NCI-H446 (cell line): ENCODE data around the gene ZMIZ1.

Experiments used
- DNase-seq, 2 experiments: peaks; one replicate each; lab custom pipeline; 2025; lab: John Stamatoyannopoulos, UW

Gene ZMIZ1

DNA sequence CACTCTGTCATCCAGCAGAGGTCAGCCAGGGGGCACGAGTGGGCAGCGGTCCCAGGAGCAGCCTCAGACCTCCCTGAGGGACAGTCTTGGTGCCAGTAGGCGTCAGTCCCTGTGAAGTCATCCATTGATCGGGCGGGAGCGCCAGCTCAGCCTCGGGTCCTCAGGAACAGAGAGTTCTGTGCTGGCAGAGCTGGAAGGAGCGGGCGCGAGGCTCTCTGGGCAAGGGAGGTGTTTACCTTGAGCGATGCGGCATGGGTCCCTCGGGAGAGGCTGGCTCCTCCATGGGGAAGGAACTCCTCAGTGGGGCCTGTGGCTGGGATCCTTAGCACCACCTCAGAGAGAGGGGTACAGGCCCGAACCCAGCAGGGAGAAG, 177.4 kb downstream of the ZMIZ1 start:
- DNase-seq: peak in 1 of 2 experiments; percentile 44

- DNase-seq: no peak
Observed at GRCh38 chr10:79246606-79247275, 178.0 kb downstream of the ZMIZ1 start.

GRCh38 chr10:79247373-79248137, 178.8 kb downstream of the ZMIZ1 start:
- no peak for DNase-seq

DNA sequence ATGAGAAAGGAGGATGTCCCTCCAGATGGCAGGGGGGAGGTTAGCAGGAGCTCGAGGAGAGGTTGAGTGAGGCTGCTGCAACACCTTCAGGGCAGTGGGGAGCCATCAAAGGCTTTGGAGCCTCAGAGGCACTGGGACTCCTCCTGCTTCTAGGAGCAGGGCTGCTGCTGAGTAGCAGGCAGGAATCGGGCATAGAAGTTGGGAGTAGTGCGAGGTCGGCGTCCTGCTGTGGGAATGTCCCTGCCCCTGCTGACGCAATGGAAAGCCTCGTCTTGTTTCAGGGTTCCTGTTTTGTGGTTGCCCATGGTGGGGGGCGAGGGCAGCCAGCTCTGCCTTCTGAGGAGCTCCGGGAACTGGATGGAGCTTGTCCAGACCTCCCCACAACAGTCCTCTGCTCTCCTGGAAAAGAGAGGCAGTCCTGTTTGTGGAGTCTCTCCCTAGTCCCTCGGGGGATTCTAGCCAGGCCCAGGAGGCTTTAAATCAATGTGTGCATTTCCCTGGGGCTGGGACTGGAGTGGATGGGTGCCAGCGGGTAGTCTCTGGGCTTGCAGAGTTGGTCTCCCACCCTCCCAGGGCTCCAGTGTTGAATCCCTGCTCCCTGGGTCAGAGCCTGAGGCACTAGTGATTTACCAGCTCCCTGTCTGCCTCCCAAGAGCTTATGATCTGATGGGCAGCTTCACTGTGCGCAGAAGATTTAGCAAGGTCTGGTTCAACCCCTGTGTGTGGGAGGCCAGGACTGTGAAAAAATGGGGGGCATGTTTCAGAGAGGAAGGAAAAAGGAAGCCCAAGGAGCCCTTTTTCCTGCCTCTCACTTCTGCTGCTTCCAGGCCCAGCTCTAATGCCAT, 179.8 kb downstream of the ZMIZ1 start:
- no peak for DNase-seq

GRCh38 chr10:79249186-79250121, 180.7 kb downstream of the ZMIZ1 start:
- no peak for DNase-seq

DNA sequence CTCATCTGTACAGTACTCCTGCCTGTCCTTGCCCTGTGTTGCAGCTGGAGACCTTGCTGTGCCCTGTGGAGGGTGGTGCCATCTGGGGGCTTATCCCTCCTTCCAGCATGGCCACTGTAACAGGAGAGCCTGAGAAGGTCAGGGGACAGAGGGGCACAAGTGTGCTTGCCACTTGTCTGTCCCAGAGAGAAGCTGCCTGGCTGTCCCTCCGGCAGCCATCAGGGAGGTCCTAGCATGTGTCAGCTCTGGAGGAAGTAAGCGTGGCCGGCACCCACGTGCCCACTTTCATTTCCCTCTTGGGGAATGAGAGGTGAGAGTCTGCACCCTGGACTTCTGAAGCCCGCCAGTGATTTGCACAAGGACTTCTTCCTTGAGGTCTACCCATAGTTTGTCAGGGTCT, 181.5 kb downstream of the ZMIZ1 start:
- no peak for DNase-seq

DNA sequence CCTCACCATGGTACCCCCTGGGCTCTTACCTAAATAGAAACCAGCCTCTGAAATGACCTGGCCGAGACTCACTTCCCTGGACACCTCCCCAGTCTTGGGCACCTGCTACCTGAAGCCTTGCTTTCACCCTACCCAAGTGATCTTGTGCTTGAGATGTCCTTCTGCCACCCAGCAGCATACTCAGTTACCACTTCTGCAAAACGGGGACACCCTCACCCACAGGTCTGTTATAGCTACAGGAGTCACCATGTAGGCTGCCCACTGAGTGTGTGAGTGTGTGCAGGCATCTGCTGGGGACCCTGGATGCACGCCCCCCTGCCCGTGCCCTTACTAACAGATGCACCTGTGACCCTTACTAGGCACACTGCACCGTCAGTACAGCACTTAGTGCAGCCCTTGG, 183.7 kb downstream of the ZMIZ1 start:
- DNase-seq: no peak

DNA sequence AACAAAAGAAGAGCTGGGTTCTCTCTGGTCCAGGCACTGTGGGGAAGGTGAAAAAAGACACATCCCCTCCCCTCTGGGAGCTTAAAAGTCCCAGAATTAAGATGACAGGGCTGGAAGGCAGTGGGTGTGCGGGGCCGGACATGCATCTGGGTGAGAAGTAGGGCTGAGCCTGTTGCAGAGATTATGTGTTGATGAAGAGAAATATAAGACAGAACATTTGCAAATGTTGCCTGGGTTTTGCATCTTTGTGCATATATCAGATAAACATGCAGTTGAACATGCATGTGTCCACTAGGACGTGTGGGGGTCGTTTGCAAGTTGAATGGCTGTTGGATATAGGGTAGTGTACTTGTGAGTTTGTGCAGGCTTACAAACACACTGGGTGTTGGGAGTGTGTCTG, 184.2 kb downstream of the ZMIZ1 start:
- no peak for DNase-seq

DNA sequence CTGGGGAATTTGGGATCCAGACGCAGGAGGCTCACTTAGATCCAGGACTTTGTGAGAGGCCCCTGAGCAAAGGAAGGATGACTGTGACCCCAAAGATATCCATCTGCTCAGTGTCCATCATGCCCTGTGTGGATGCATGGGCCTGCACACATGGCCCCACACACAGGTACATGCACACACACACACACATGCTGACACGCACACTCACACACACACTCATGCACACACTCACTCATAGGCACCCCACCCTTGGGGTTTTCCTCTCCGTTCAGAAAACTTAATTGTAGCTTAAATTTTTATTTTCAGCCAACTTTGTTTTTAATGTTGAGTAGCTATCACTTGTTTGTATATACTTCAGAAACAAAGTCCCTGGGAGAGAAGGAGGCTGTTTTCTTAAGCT, 184.9 kb downstream of the ZMIZ1 start:
- DNase-seq: no peak

GRCh38 chr10:79254333-79255006, 185.7 kb downstream of the ZMIZ1 start:
- DNase-seq: peak in 1 of 2 experiments; percentile 31

- no peak for DNase-seq
Observed at GRCh38 chr10:79255007-79255507, 186.3 kb downstream of the ZMIZ1 start.

GRCh38 chr10:79256264-79256806, 187.6 kb downstream of the ZMIZ1 start:
- no peak for DNase-seq

- no peak for DNase-seq
Observed at GRCh38 chr10:79258894-79259293, 190.1 kb downstream of the ZMIZ1 start.

GRCh38 chr10:79259834-79260233, 191.1 kb downstream of the ZMIZ1 start:
- no peak for DNase-seq

DNA sequence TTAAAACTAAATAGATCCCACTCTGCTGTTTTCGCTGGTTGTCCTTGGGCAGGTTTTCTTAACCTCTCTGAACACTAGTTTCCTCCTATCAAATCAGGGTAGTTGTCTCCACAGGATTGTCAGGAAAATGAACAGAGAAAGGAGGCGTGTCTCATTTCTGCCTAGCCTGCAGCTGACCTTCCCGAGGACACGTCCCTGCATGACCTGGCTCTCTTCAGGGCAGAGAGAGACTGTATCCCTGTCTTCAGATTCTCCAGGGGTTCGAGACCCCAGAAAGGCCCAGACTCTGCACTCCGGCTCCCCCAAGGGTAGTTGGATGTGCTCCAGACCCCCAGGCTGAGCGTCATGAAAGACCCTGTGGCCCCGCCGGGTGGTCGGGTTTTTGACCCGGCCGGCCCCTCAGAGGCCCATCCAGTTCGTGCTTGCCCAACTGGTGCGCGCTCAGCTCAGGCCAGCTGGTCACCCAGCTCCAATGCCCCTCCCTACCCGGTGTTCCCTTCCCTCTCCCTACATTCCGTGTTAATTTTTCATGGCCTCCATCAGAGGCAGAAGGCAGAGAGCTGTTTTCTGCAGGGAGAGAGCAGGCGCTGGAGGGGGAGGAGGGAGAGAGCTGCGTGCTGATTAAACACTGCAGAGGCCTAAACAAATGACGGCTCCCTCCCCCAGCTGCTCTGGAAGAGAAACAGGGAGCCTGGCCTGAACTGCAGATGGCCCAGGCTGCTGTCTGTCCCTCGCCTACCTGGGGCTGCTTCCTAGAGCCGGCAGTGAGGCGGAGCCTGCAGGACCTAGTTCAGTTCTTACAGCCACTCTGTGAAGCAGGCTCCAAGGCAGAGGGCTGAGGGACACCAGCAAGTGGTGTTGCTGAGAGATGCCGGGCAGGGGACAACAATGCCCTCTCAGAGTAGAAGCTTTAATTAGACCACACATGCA, 192.3 kb downstream of the ZMIZ1 start:
- DNase-seq: peak in 1 of 2 experiments; percentile 19

DNA sequence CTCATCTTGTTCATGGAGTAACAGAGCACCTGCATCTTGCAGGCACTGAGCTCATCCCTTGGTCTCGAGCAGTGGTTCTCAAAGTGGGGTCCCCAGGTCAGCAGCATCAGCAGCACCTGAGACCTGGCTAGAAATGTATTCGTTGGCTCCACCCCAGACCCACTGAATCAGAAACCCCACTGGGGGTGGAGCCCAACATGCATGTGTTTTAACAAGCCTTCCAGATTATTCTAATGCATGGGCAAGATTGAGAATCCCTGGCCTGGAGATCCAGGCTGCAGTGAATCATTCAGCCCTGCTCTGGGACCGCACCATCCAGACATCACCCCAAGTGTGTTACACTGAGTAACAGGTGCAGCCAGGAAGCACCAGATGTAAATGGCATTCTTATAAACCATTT, 193.4 kb downstream of the ZMIZ1 start:
- no peak for DNase-seq

GRCh38 chr10:79262959-79263746, 194.4 kb downstream of the ZMIZ1 start:
- DNase-seq: no peak

GRCh38 chr10:79263939-79264338, 195.2 kb downstream of the ZMIZ1 start:
- DNase-seq: no peak

- DNase-seq: no peak
Observed at GRCh38 chr10:79264942-79265341, 196.2 kb downstream of the ZMIZ1 start.
